Transverse colon (tissue), 4 donors: ENCODE data around the gene RABGAP1L. TPM values are rescaled to one million over a fixed set of nuclear protein-coding genes. Genes with fewer than 3 reads are reported as not detected.
"Not testable (repeated sequence)": the region's sequence is repeated elsewhere in the genome, so short reads cannot be mapped to it uniquely, and the experiment has no call there.

Experiments
- DNase-seq: peaks from one replicate; pipeline ENCODE4 v3.0.0-alpha.2; 2019
- H3K27ac ChIP-seq, 4 donors: fragments of 200-600 bp; sonication (generic); 2 replicates each; pipeline ENCODE4 v1.5.1; 2016 to 2018; ENCODE audit warnings: inconsistent platforms in 4 of 4
- H3K27me3 ChIP-seq: fragments of 200-600 bp; sonication (generic); 2 replicates; pipeline ENCODE4 v1.5.1; 2017; ENCODE audit warnings: inconsistent platforms
- H3K36me3 ChIP-seq, 4 donors: fragments of 200-600 bp; sonication (generic); 2 replicates each; pipeline ENCODE4 v1.5.1; 2017 to 2019; ENCODE audit warnings: inconsistent platforms in 4 of 4
- H3K4me1 ChIP-seq, 4 donors: fragments of 200-600 bp; sonication (generic); 2 replicates each; pipeline ENCODE4 v1.5.1; 2017 to 2020; ENCODE audit warnings: inconsistent platforms in 4 of 4
- H3K4me3 ChIP-seq, 4 donors: fragments of 200-600 bp; sonication (generic); 1 replicate in 1 of 4; 2 replicates in 3 of 4; pipeline versions ENCODE4 v1.5.1 to v1.6.1; 2017 to 2019; ENCODE audit warnings: inconsistent platforms in 4 of 4
- H3K9me3 ChIP-seq, 2 donors: fragments of 200-600 bp; sonication (generic); 2 replicates each; pipeline ENCODE4 v1.5.1; 2017 to 2019; ENCODE audit warnings: inconsistent platforms in 2 of 2
- CTCF ChIP-seq, 5 experiments: fragments of 200-600 bp in 3 of 5; fragments of 450-650 bp in 2 of 5; sonication (generic) in 3 of 5; IDR thresholded peaks; 1 replicate in 2 of 5; 2 replicates in 3 of 5; pipeline ENCODE4 v1.5.1; 2016 to 2017; ENCODE audit warnings: antibody characterized with exemption in 5 of 5, inconsistent platforms in 3 of 5, mild to moderate bottlenecking in 2 of 5, moderate library complexity in 1 of 5
- EP300 ChIP-seq: sonication (generic); formaldehyde crosslinking; IDR thresholded peaks from one replicate; pipeline ENCODE4 v1.6.1; 2017; ENCODE audit warnings: antibody characterized with exemption, low read depth
- POLR2A ChIP-seq: fragments of 450-650 bp; IDR thresholded peaks from one replicate; pipeline ENCODE4 v1.6.1; 2016; ENCODE audit warnings: antibody characterized with exemption, mild to moderate bottlenecking, moderate library complexity
- POLR2AphosphoS5 ChIP-seq, 3 donors: sonication (generic); formaldehyde crosslinking; IDR thresholded peaks; one replicate each; pipeline ENCODE4 v1.6.1; 2016; ENCODE audit warnings: antibody characterized with exemption in 3 of 3
- WGBS, 2 donors: methylation state at CpG; one replicate each; pipeline ENCODE4 v1.1.5; 2018; ENCODE audit warnings: low coverage in 1 of 2; 5-methylcytosine and 5-hydroxymethylcytosine counted together
- in situ Hi-C, 4 donors: fragments of 200-750 bp; cut with MboI; loops; one replicate each; pipeline versions ENCODE4 v1.15.0 to v1.15.1; 2017; ENCODE audit warnings: low sequenced_read_pairs in 3 of 4, low pct_ligation_motif_present in 1 of 4, low pct_unique_long_range_greater_than_20kb in 1 of 4
- intact Hi-C: fragments of 100-400 bp; cut with DNase I; formaldehyde crosslinking; loops from one replicate; pipeline ENCODE4 v1.15.1; 2023; ENCODE audit warnings: low total_unique reads
- total RNA-seq, 4 donors: library from RNA; depleted of rRNA; stranded (reverse); fragments of >200 nt; gene quantifications; one replicate each; pipeline ENCODE4 v1.1.0, GENCODE V29; 2016

Gene RABGAP1L
- total RNA-seq, 4 donors from 2014 or later = 68.9 to 127 (median 99.9) TPM

GRCh38 chr1:174169342-174169741 is 10.0 kb downstream of the RABGAP1L start:
- in situ Hi-C loops = no loop called here

GRCh38 chr1:174171073-174171472 is 11.8 kb downstream of the RABGAP1L start:
- no peak overlapping the region for H3K4me3 ChIP-seq
- peaks cover 0 to 4% (median 0%) of the 10 kb centered on the region in 4 donors for H3K4me1 ChIP-seq
- WGBS, 2 donors = 90 to 100% methylated on average over 1 of the region's 1 CpG
- TF ChIP-seq POLR2AphosphoS5 (IDR thresholded peaks at IDR 0.05) (no peak), EP300 (no peak), CTCF (IDR thresholded peaks at IDR 0.05) (no peak), POLR2A (no peak)
- no peaks in the 10 kb centered on the region for H3K9me3 ChIP-seq
- DNase-seq = no peak
- H3K27ac ChIP-seq = no peak overlapping the region
- intact Hi-C loops (no loop called here), in situ Hi-C loops (no loop called here)
- no peaks in the 10 kb centered on the region for H3K27me3 ChIP-seq
- no peaks in the 10 kb centered on the region for H3K36me3 ChIP-seq

More at GRCh38 chr1:174169342-174169741, 10.0 kb downstream of the RABGAP1L start:
- DNase-seq = no peak
- Histone ChIP-seq H3K36me3 (no peaks in the 10 kb centered on the region), H3K27me3 (no peaks in the 10 kb centered on the region), H3K27ac (no peak overlapping the region), H3K4me3 (no peak overlapping the region), H3K4me1 (peaks cover 0 to 20% (median 5%) of the 10 kb centered on the region in 4 donors), H3K9me3 (no peaks in the 10 kb centered on the region)
- WGBS, 2 donors = 60% methylated on average over 1 to 3 of the region's 3 CpGs
- intact Hi-C loops = no loop called here
- TF ChIP-seq POLR2AphosphoS5 (IDR thresholded peaks at IDR 0.05) (no peak), EP300 (no peak), POLR2A (no peak), CTCF (IDR thresholded peaks at IDR 0.05) (no peak)

GRCh38 chr1:174174461-174175329 is 15.4 kb downstream of the RABGAP1L start:
- no peak for DNase-seq
- Histone ChIP-seq H3K27me3 (no peaks in the 10 kb centered on the region), H3K9me3 (no peaks in the 10 kb centered on the region), H3K4me3 (no peak overlapping the region), H3K27ac (no peak overlapping the region), H3K4me1 (no peaks in the 10 kb centered on the region), H3K36me3 (no peaks in the 10 kb centered on the region)
- intact Hi-C loops = no loop called here
- WGBS, 2 donors = 78 to 83% methylated on average over 5 to 6 of the region's 6 CpGs
- TF ChIP-seq POLR2AphosphoS5 (IDR thresholded peaks at IDR 0.05) (no peak), EP300 (no peak), POLR2A (no peak), CTCF (IDR thresholded peaks at IDR 0.05) (no peak)
- in situ Hi-C loops = no loop called here

- H3K27ac ChIP-seq, intact Hi-C loops, H3K4me3 ChIP-seq, H3K9me3 ChIP-seq, H3K36me3 ChIP-seq, in situ Hi-C loops, H3K4me1 ChIP-seq, H3K27me3 ChIP-seq, DNase-seq: not testable (repeated sequence)
- 75 to 78% methylated on average over 2 of the region's 2 CpGs for WGBS, 2 donors
Measured at GRCh38 chr1:174178459-174178858, 19.1 kb downstream of the RABGAP1L start.
